GM12878 (cell line): ENCODE results near the gene UMAD1. TPM values are rescaled to one million over a fixed set of nuclear protein-coding genes. Genes with fewer than 3 reads are reported as not detected.

ENCODE experiments used
- ATAC-seq: fragments of 200-7000 bp; cut with Tn5 transposase; 3 replicates; pipeline ENCODE4 v1.9.1; 2020; ENCODE audit warnings: mild to moderate bottlenecking, moderate library complexity
- BruUV-seq: library from RNA; stranded (reverse); fragments of 400-500 nt; replicated peaks from 2 replicates; lab custom pipeline; 2021; lab: Mats Ljungman, UMichigan
- CTCF ChIA-PET: fragments of 300-600 bp; sonication (Branson Sonifier 250); formaldehyde crosslinking; extraction: SDS; loops from one replicate; lab custom pipeline; 2021; ENCODE audit warnings: inconsistent platforms; lab: Yijun Ruan, JAX
- POLR2A ChIA-PET: fragments of 350-600 bp; formaldehyde crosslinking; extraction: SDS; loops from one replicate; lab custom pipeline; 2021; ENCODE audit warnings: inconsistent platforms; lab: Charles Lee
- RAD21 ChIA-PET: fragments of 300-600 bp; sonication (Branson Sonifier 250); formaldehyde crosslinking; loops from one replicate; lab custom pipeline; 2023; ENCODE audit warnings: antibody characterized with exemption; ENCODE audit not compliant: unreplicated experiment; lab: Charles Lee
- SMC1A ChIA-PET: fragments of 300-600 bp; sonication (Branson Sonifier 250); formaldehyde crosslinking; loops from one replicate; lab custom pipeline; 2023; ENCODE audit not compliant: unreplicated experiment, uncharacterized antibody; lab: Charles Lee
- DNase-seq: peaks from one replicate; pipeline ENCODE4 v3.0.0-alpha.2; 2011; ENCODE audit warnings: low read depth, low spot score
- FAIRE-seq: peaks from 3 replicates; lab custom pipeline; 2011; peaks lifted over from hg19 to GRCh38; lab: Jason Lieb, UNC
- H2AFZ ChIP-seq: 2 replicates; pipeline ENCODE4 v1.6.0; 2011; ENCODE audit warnings: low read depth, low read length, control low read depth; ENCODE audit not compliant: control insufficient read depth
- H3K27ac ChIP-seq: 2 replicates; pipeline ENCODE4 v1.5.1; 2011; ENCODE audit warnings: control low read depth; ENCODE audit not compliant: control insufficient read depth, insufficient read depth
- H3K27me3 ChIP-seq, 2 experiments: replicated peaks in 1 of 2; 2 replicates each; pipeline versions ENCODE4 v1.6.0 to v1.6.1; 2011; ENCODE audit warnings: low read length in 1 of 2; ENCODE audit not compliant: control insufficient read depth in 2 of 2, insufficient read depth in 2 of 2
- H3K36me3 ChIP-seq, 2 experiments: 2 replicates each; pipeline ENCODE4 v1.5.1; 2011; ENCODE audit warnings: low read length in 1 of 2; ENCODE audit not compliant: control insufficient read depth in 2 of 2, insufficient read depth in 2 of 2
- H3K4me1 ChIP-seq: 2 replicates; pipeline ENCODE4 v1.6.1; 2011; ENCODE audit warnings: mild to moderate bottlenecking, low read length, moderate library complexity, mixed read lengths; ENCODE audit not compliant: control insufficient read depth, insufficient read depth
- H3K4me2 ChIP-seq: 2 replicates; pipeline ENCODE4 v1.6.0; 2011; ENCODE audit warnings: control low read depth; ENCODE audit not compliant: control insufficient read depth, insufficient read depth
- H3K4me3 ChIP-seq: fragments of 200-600 bp; sonication (generic); 2 replicates; pipeline ENCODE4 v1.5.1; 2016
- H3K79me2 ChIP-seq: 2 replicates; pipeline ENCODE4 v1.6.0; 2011; ENCODE audit warnings: low read length; ENCODE audit not compliant: control insufficient read depth, insufficient read depth
- H3K9ac ChIP-seq: 2 replicates; pipeline ENCODE4 v1.8.0; 2011; ENCODE audit warnings: low read length, control low read depth, mixed read lengths; ENCODE audit not compliant: control insufficient read depth, insufficient read depth
- H3K9me3 ChIP-seq: replicated peaks from 3 replicates; pipeline ENCODE4 v1.5.1; 2011; ENCODE audit warnings: mild to moderate bottlenecking, low read length; ENCODE audit not compliant: control insufficient read depth, insufficient read depth
- H4K20me1 ChIP-seq: 2 replicates; pipeline ENCODE4 v1.6.0; 2011; ENCODE audit not compliant: control insufficient read depth, insufficient read depth
- CBFB ChIP-seq: IDR thresholded peaks from 2 replicates; pipeline ENCODE4 v1.6.1; 2016; ENCODE audit warnings: antibody characterized with exemption, low read depth
- CHD4 ChIP-seq: fragments of 200-600 bp; sonication (generic); IDR thresholded peaks from 2 replicates; pipeline ENCODE4 v1.6.1; 2016; ENCODE audit warnings: mild to moderate bottlenecking
- EED ChIP-seq: sonication (generic); IDR thresholded peaks from 2 replicates; pipeline ENCODE4 v1.6.1; 2016; ENCODE audit warnings: antibody characterized with exemption, low read depth
- GABPA ChIP-seq: IDR thresholded peaks from 2 replicates; pipeline ENCODE4 v1.6.1; 2014; ENCODE audit warnings: antibody characterized with exemption, low read depth, mild to moderate bottlenecking, inconsistent platforms
- IKZF1 ChIP-seq: fragments of 450-650 bp; conservative IDR thresholded peaks from 2 replicates; pipeline ENCODE4 v1.6.1; 2017; ENCODE audit warnings: antibody characterized with exemption, mild to moderate bottlenecking
- MTA2 ChIP-seq: fragments of 450-650 bp; IDR thresholded peaks from 2 replicates; pipeline ENCODE4 v1.6.1; 2016; ENCODE audit warnings: low read depth, mild to moderate bottlenecking, moderate library complexity
- NFYA ChIP-seq: IDR thresholded peaks from 2 replicates; pipeline ENCODE4 v1.6.1; 2011; ENCODE audit warnings: low read depth, mild to moderate bottlenecking, low read length, improper control_type of control experiment, borderline replicate concordance
- POU2F2 ChIP-seq: IDR thresholded peaks from 3 replicates; pipeline ENCODE4 v1.6.1; 2011; ENCODE audit warnings: low read depth, mild to moderate bottlenecking, low read length, borderline replicate concordance
- RAD51 ChIP-seq: fragments of 450-650 bp; IDR thresholded peaks from 2 replicates; pipeline ENCODE4 v1.6.1; 2016; ENCODE audit warnings: moderate library complexity, mild to moderate bottlenecking, inconsistent platforms
- RELA ChIP-seq: fragments of 450-650 bp; IDR thresholded peaks from 2 replicates; pipeline ENCODE4 v1.8.0; 2014; ENCODE audit warnings: borderline replicate concordance; ENCODE audit not compliant: partially characterized antibody
- RFX5 ChIP-seq: IDR thresholded peaks from 2 replicates; pipeline ENCODE4 v1.6.1; 2011; ENCODE audit warnings: low read depth, low read length, improper control_type of control experiment
- SUZ12 ChIP-seq: fragments of 200-600 bp; sonication (generic); IDR thresholded peaks from one replicate; pipeline ENCODE4 v1.6.1; 2018; ENCODE audit warnings: antibody characterized with exemption, mild to moderate bottlenecking; ENCODE audit not compliant: unreplicated experiment
- ZNF217 ChIP-seq: fragments of 450-650 bp; IDR thresholded peaks from 2 replicates; pipeline ENCODE4 v1.6.1; 2017; ENCODE audit warnings: antibody characterized with exemption, mild to moderate bottlenecking
- in situ Hi-C: fragments of 300-500 bp; cut with MboI; formaldehyde crosslinking; loops from 9 replicates; pipeline ENCODE4 v1.14.3; 2018; ENCODE audit warnings: mixed read lengths
- intact Hi-C: fragments of 100-400 bp; cut with micrococcal nuclease; formaldehyde crosslinking; loops from one replicate; pipeline ENCODE4 v1.14.2; 2022; ENCODE audit not compliant: unreplicated experiment
- polyA plus RNA-seq, 11 experiments: library from polyadenylated mRNA; depleted of rRNA in 4 of 11; unstranded in 6 of 11; stranded (reverse) in 5 of 11; fragments of >200 nt; fragmentation: Nextera tagmentation in 4 of 11; fragmentation: Illumina TruSeq in 1 of 11; extraction: Ambion mirVana in 4 of 11; extraction: Trizol in 1 of 11; gene quantifications; 1 replicate in 1 of 11; 2 replicates in 10 of 11; pipeline versions ENCODE4 v1.2.1 to v1.2.3, GENCODE V29; 2011 to 2016; ENCODE audit warnings: inconsistent platforms in 2 of 11, missing spikeins in 2 of 11, low read depth in 1 of 11
- total RNA-seq, 4 experiments: library from RNA; depleted of rRNA in 3 of 4; stranded (reverse); fragments of >200 nt in 3 of 4; fragmentation: Illumina TruSeq in 1 of 4; extraction: Trizol in 1 of 4; gene quantifications; 2 replicates each; pipeline versions ENCODE4 v1.2.1 to v1.2.3, GENCODE V29; 2013 to 2021
- TF ChIP-seq, protein P1 (sequence below): IDR thresholded peaks from 2 replicates; pipeline ENCODE4 v1.6.1; 2011; ENCODE audit warnings: borderline replicate concordance, low read depth, mild to moderate bottlenecking, moderate library complexity, low read length; ENCODE audit not compliant: insufficient read depth, poor library complexity, severe bottlenecking
- TF ChIP-seq, protein P2 (sequence below): fragments of 450-650 bp; IDR thresholded peaks from 2 replicates; pipeline ENCODE4 v1.6.1; 2017; ENCODE audit warnings: low read depth, mild to moderate bottlenecking, moderate library complexity

The UMAD1 gene
- total and polyA plus RNA-seq, 10 of the 15 experiments (the other 5 are each of a cell fraction or from before 2014, with no cell fraction given) = 6.0 to 28.6 (median 9.3) TPM

DNA sequence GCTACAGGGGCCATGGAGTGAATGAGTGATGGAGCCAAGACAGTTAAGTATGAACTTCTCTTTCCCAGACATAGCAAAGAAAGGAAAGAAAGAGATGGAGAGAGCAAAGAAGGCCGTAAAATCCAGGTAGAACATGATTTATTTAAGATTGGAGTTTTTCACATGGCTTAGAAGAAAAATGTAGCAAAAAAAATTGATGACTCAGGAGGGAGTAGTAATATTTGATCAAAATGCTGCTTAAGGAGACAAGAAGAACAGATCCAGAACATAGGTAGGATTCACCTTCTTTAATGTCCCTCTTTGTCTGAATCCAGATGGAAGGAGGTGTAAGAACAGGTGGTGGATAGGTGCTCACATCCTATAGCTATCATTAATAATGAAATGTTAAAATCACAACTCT lies 277.0 kb downstream of the UMAD1 start (continued):
- no peak for TF ChIP-seq CBFB
- no peak for TF ChIP-seq SUZ12
- no peak for TF ChIP-seq RAD51
- TF ChIP-seq CHD4 = no peak
- TF ChIP-seq, protein P1, sequence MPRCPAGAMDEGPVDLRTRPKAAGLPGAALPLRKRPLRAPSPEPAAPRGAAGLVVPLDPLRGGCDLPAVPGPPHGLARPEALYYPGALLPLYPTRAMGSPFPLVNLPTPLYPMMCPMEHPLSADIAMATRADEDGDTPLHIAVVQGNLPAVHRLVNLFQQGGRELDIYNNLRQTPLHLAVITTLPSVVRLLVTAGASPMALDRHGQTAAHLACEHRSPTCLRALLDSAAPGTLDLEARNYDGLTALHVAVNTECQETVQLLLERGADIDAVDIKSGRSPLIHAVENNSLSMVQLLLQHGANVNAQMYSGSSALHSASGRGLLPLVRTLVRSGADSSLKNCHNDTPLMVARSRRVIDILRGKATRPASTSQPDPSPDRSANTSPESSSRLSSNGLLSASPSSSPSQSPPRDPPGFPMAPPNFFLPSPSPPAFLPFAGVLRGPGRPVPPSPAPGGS = no peak
- no peak for TF ChIP-seq RELA

DNA sequence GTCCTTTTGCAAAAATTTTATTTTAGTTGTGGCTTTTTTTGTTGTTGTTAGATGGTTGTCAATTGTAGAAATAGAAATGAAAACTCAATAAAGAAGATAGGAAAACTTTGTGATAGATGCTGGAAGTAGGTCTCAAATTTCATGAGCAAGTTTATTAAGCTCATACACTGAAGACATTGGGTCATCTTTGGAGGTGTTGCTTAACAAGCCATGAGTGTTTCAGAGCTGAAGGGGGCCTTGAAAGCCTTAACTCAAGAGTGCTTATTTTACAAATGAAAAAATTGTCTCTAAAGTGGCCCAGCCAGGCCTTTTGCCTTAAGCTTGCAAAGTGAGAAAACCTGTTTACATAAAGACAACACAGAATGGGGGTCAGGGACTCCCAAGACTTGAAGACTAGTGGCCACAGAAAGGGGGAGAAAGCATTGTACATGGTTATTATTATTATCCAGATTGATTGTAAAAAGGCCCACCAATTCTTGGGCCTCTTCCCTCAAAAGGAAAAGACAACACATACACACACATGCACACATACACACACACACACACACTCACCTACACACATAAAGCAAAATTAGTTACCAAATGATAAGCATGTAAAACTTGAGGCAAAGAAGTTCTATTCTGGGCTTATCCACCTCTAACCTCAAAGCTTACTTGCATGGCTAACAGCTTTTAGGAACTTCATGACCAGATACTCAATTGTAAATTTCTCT lies 278.3 kb downstream of the UMAD1 start:
- ATAC-seq = peak; percentile 40
- RAD21 ChIA-PET = interaction anchor here (0.5 to 3.7 kb wide), 26 partner anchors 10 to 271 kb away, joined by 3 to 52 read pairs (median 5); partner anchors contain the start of gene GLCCI1
- no peak for TF ChIP-seq RFX5
- no peak for TF ChIP-seq CBFB
- peak; percentile 49 for TF ChIP-seq IKZF1
- no peak for TF ChIP-seq NFYA
- peak; percentile 51; the same call in 1 of the 2 replicates for TF ChIP-seq GABPA
- TF ChIP-seq, protein P2, sequence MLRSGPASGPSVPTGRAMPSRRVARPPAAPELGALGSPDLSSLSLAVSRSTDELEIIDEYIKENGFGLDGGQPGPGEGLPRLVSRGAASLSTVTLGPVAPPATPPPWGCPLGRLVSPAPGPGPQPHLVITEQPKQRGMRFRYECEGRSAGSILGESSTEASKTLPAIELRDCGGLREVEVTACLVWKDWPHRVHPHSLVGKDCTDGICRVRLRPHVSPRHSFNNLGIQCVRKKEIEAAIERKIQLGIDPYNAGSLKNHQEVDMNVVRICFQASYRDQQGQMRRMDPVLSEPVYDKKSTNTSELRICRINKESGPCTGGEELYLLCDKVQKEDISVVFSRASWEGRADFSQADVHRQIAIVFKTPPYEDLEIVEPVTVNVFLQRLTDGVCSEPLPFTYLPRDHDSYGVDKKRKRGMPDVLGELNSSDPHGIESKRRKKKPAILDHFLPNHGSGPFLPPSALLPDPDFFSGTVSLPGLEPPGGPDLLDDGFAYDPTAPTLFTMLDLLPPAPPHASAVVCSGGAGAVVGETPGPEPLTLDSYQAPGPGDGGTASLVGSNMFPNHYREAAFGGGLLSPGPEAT = peak; percentile 65; the same call in 1 of the 2 replicates
- TF ChIP-seq EED = peak; percentile 15; the same call in 1 of the 2 replicates
- TF ChIP-seq ZNF217 = peak; percentile 90
- TF ChIP-seq, protein P1 = peak; percentile 18
- peak; percentile 75 for TF ChIP-seq MTA2
- TF ChIP-seq POU2F2 = peak; percentile 86; the same call in 2 of the 3 replicates

More for the DNA sequence above, 278.3 kb downstream of the UMAD1 start:
- Histone ChIP-seq H3K27me3 (no peaks in the 10 kb centered on the region), H3K4me1 (peaks cover 47% of the 10 kb centered on the region), H3K36me3 (no peaks in the 10 kb centered on the region), H3K9me3 (peaks cover 3% of the 10 kb centered on the region), H4K20me1 (no peaks in the 10 kb centered on the region), H3K4me3 (no peak overlapping the region), H2AFZ (no peak overlapping the region; the same call in 1 of the 2 replicates), H3K4me2 (peak overlapping the region; percentile 78), H3K79me2 (no peaks in the 10 kb centered on the region; the same call in 1 of the 2 replicates), H3K9ac (peak overlapping the region; percentile 20; the same call in 1 of the 2 replicates), H3K27ac (peak overlapping the region; percentile 46; the same call in 1 of the 2 replicates)
- BruUV-seq = no TSS peak
- ChIA-PET CTCF (interaction anchor here (0.7 to 3.1 kb wide), 17 partner anchors 9 to 298 kb away, joined by 3 to 19 read pairs (median 5); no protein-coding TSS in a partner anchor), POLR2A (interaction anchor here (1.0 to 3.0 kb wide), 9 partner anchors 9 to 98 kb away, joined by 3 to 17 read pairs (median 4); partner anchors contain the start of gene GLCCI1), SMC1A (interaction anchor here (0.7 to 4.2 kb wide), 52 partner anchors 9 to 296 kb away, joined by 3 to 59 read pairs (median 5); no protein-coding TSS in a partner anchor)
- DNase-seq = peak; percentile 36
- in situ Hi-C loops (no loop called here), intact Hi-C loops (loop anchor here (1.0 to 5.0 kb wide), 2 partner anchors 49 to 213 kb away; partner anchors contain the start of gene GLCCI1)
- FAIRE-seq = no peak
